B cell (primary cell): Measurements from ENCODE around the gene CYB561D1. TPM values are rescaled to one million over a fixed set of nuclear protein-coding genes. Genes with fewer than 3 reads are reported as not detected.

Source experiments
- ATAC-seq: fragments of 200-7000 bp; cut with Tn5 transposase; one replicate; pipeline ENCODE4 v1.10.0; 2021; ENCODE audit warnings: low read depth, mild to moderate bottlenecking, moderate number of reproducible peaks, moderate library complexity
- CTCF ChIA-PET: fragments of 350-600 bp; sonication (Branson Sonifier 250); formaldehyde crosslinking; loops from one replicate; lab custom pipeline; 2021; ENCODE audit warnings: antibody characterized with exemption, inconsistent platforms; lab: Charles Lee
- POLR2A ChIA-PET: fragments of 350-600 bp; sonication (Branson Sonifier 250); formaldehyde crosslinking; loops from one replicate; lab custom pipeline; 2021; ENCODE audit warnings: antibody characterized with exemption; lab: Charles Lee
- DNase-seq: peaks from one replicate; pipeline ENCODE4 v3.0.0; 2013
- H2AFZ ChIP-seq: 2 replicates; pipeline ENCODE4 v1.6.1; 2012; ENCODE audit warnings: mild to moderate bottlenecking, low read depth, low read length; ENCODE audit not compliant: insufficient read depth, poor library complexity, severe bottlenecking
- H3K27ac ChIP-seq, 2 donors: 1 replicate in 1 of 2; 2 replicates in 1 of 2; pipeline ENCODE4 v1.5.1; 2012 to 2013; ENCODE audit warnings: low read length in 2 of 2, mild to moderate bottlenecking in 2 of 2, moderate library complexity in 1 of 2
- H3K27me3 ChIP-seq, 4 experiments: fragments of 200-600 bp in 1 of 4; sonication (generic) in 1 of 4; replicated peaks in 1 of 4; 1 replicate in 2 of 4; 2 replicates in 2 of 4; pipeline versions ENCODE4 v1.6.1 to v1.7.0; 2013 to 2016; ENCODE audit warnings: low read length in 3 of 4, mild to moderate bottlenecking in 2 of 4, mixed read lengths in 1 of 4, moderate library complexity in 1 of 4; ENCODE audit not compliant: insufficient read depth in 4 of 4, control insufficient read depth in 3 of 4; ENCODE audit errors: control extremely low read depth in 1 of 4
- H3K36me3 ChIP-seq, 2 experiments: replicated peaks in 1 of 2; 1 replicate in 1 of 2; 2 replicates in 1 of 2; pipeline versions ENCODE4 v1.6.1 to v1.7.1; 2013; ENCODE audit warnings: low read length in 1 of 2; ENCODE audit not compliant: insufficient read depth in 2 of 2, control insufficient read depth in 1 of 2; ENCODE audit errors: control extremely low read depth in 1 of 2, extremely low read depth in 1 of 2
- H3K4me1 ChIP-seq, 2 donors: fragments of 200-600 bp in 1 of 2; sonication (generic) in 1 of 2; 1 replicate in 1 of 2; 2 replicates in 1 of 2; pipeline versions ENCODE4 v1.5.1 to v1.6.1; 2013 to 2017; ENCODE audit warnings: low read length in 2 of 2; ENCODE audit not compliant: control insufficient read depth in 2 of 2, insufficient read depth in 2 of 2
- H3K4me2 ChIP-seq: replicated peaks from 2 replicates; pipeline ENCODE3; 2012; ENCODE audit warnings: mild to moderate bottlenecking, low read depth, low read length; ENCODE audit not compliant: poor library complexity, severe bottlenecking
- H3K4me3 ChIP-seq, 5 experiments: fragments of 200-600 bp in 1 of 5; sonication (generic) in 1 of 5; 1 replicate in 3 of 5; 2 replicates in 2 of 5; pipeline versions ENCODE4 v1.5.1 to v1.7.0; 2011 to 2016; ENCODE audit warnings: low read length in 4 of 5, mild to moderate bottlenecking in 4 of 5, low read depth in 2 of 5, control low read depth in 1 of 5, moderate library complexity in 1 of 5; ENCODE audit not compliant: insufficient read depth in 1 of 5; ENCODE audit errors: control extremely low read depth in 1 of 5, extremely low read depth in 1 of 5
- H3K79me2 ChIP-seq: fragments of 200-600 bp; sonication (generic); one replicate; pipeline ENCODE4 v1.6.0; 2016; ENCODE audit warnings: low read length; ENCODE audit not compliant: control insufficient read depth, insufficient read depth
- H3K9ac ChIP-seq: fragments of 200-600 bp; sonication (generic); 2 replicates; pipeline ENCODE4 v1.6.1; 2017; ENCODE audit warnings: mild to moderate bottlenecking, low read length, moderate library complexity
- H3K9me3 ChIP-seq, 3 donors: one replicate each; pipeline versions ENCODE4 v1.6.1 to v1.7.1; 2013; ENCODE audit warnings: low read length in 2 of 3; ENCODE audit not compliant: control insufficient read depth in 2 of 3, insufficient read depth in 1 of 3; ENCODE audit errors: control extremely low read depth in 1 of 3
- H4K20me1 ChIP-seq: 2 replicates; pipeline ENCODE4 v1.6.0; 2012; ENCODE audit warnings: mild to moderate bottlenecking, low read length; ENCODE audit not compliant: insufficient read depth, control insufficient read depth, poor library complexity, severe bottlenecking
- H3K27ac Mint-ChIP-seq: one replicate; pipeline ENCODE4 v1.8.0; 2021; ENCODE audit warnings: mixed read lengths
- H3K27me3 Mint-ChIP-seq: one replicate; pipeline ENCODE4 v1.8.0; 2021; ENCODE audit warnings: mixed read lengths
- H3K4me1 Mint-ChIP-seq: one replicate; pipeline ENCODE4 v1.8.0; 2021; ENCODE audit warnings: mixed read lengths
- H3K4me3 Mint-ChIP-seq: one replicate; pipeline ENCODE4 v1.8.0; 2021; ENCODE audit warnings: mixed read lengths
- H3K9me3 Mint-ChIP-seq: one replicate; pipeline ENCODE4 v1.8.0; 2022; ENCODE audit warnings: mixed read lengths; ENCODE audit not compliant: insufficient read depth
- CTCF ChIP-seq: fragments of 200-600 bp; IDR thresholded peaks from one replicate; pipeline ENCODE4 v1.8.0; 2022; ENCODE audit warnings: antibody characterized with exemption, mild to moderate bottlenecking
- EZH2 ChIP-seq: IDR thresholded peaks from 2 replicates; pipeline ENCODE4 v1.6.1; 2012; ENCODE audit warnings: borderline replicate concordance, low read depth, mild to moderate bottlenecking, moderate library complexity, low read length; ENCODE audit not compliant: insufficient read depth, poor library complexity, severe bottlenecking
- WGBS: methylation state at CpG from one replicate; pipeline ENCODE4 v1.1.5; 2013; ENCODE audit warnings: missing lambda C conversion rate; ENCODE audit not compliant: insufficient coverage; 5-methylcytosine and 5-hydroxymethylcytosine counted together
- intact Hi-C: fragments of 100-400 bp; cut with micrococcal nuclease; formaldehyde crosslinking; loops from one replicate; pipeline ENCODE4 v1.10.0; 2022
- polyA plus RNA-seq: library from polyadenylated mRNA; depleted of rRNA; stranded (reverse); fragments of >200 nt; gene quantifications from 2 replicates; pipeline ENCODE4 v1.2.3, GENCODE V29; 2012
- total RNA-seq, 2 donors: library from RNA; stranded (reverse); fragments of 120-200 nt in 1 of 2; gene quantifications; 1 replicate in 1 of 2; 2 replicates in 1 of 2; pipeline versions ENCODE4 v1.2.3 to v1.2.4, GENCODE V29; 2013 to 2022

CYB561D1 gene
- total and polyA plus RNA-seq, 2 donors (not counting 1 experiment from before 2014, with no cell fraction given) = 16.1 to 28.0 TPM

DNA sequence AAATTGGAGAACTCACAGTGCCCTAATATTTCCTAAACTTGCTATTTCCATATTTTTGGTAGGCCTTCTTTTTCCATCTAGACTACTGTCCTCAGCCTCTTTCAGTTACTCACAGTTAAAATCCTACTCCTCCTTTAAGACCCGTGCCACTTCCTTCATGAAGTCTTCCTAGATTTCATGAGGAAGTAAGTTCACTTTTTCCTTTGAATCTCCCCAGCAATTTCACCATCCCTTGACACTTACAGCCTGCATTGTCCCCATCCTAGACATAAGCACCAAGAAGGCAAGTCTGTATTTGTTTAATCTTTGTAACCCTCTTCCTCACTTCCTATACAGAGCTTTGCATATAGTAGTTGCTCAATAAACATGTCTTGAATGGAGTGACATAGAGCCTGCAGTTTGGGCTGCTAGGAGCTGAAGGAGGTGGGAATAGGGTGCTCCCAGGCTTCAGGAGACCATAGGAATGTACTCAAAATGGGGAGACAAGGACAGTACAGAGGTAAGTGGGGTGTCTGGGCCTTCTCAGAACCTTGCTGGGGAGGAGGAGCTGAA is 40.5 kb downstream of the CYB561D1 start:
- ATAC-seq (no peak), DNase-seq (no peak)
- Mint-ChIP-seq H3K27ac (no peak overlapping the region), H3K4me1 (peaks cover 11% of the 10 kb centered on the region), H3K9me3 (no peaks in the 10 kb centered on the region), H3K4me3 (no peak overlapping the region), H3K27me3 (no peaks in the 10 kb centered on the region)
- intact Hi-C loops = no loop called here
- Histone ChIP-seq H3K9me3 (no peaks in the 10 kb centered on the region), H3K79me2 (no peaks in the 10 kb centered on the region), H4K20me1 (no peaks in the 10 kb centered on the region), H3K36me3 (no peaks in the 10 kb centered on the region), H3K4me2 (no peak overlapping the region), H3K9ac (no peak overlapping the region), H3K27ac (no peak overlapping the region), H2AFZ (no peak overlapping the region), H3K27me3 (no peaks in the 10 kb centered on the region), H3K4me3 (no peak overlapping the region), H3K4me1 (peaks cover 4 to 11% of the 10 kb centered on the region in 2 donors)
- CTCF ChIA-PET = interaction anchor here (1.1 to 21.6 kb wide), 9 partner anchors 12 to 450 kb away, joined by 3 to 926 read pairs (median 4); partner anchors contain the start of genes AHCYL1, AMIGO1, ATXN7L2 and CYB561D1
- WGBS = no CpG with 5 or more reads among the region's 1 CpG
- TF ChIP-seq EZH2 = no peak
- POLR2A ChIA-PET = no interaction called here

DNA sequence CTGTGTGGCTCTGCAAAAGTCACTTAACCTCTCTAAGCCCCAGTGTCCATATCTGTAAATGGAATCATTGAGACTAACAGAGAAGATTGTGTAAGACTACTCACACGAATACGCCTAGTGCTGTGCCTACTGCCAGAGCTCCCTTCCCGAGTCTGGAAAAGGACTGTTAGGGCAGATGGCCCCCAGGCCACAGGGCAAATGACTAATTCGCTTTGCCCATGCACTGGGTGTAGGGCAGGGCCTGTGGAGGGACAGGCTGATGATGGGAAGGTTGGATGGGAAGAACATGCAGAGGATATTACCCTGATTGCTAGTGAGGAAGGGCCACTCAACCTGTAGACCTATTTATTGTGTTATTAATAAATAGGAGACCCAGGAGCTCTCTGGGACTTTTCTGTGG is 41.6 kb downstream of the CYB561D1 start:
- H3K27me3 Mint-ChIP-seq = no peaks in the 10 kb centered on the region
- intact Hi-C loops = no loop called here
- peaks cover 11% of the 10 kb centered on the region for H3K4me1 Mint-ChIP-seq

More for the DNA sequence above, 41.6 kb downstream of the CYB561D1 start:
- ATAC-seq = no peak
- H3K36me3 ChIP-seq = no peaks in the 10 kb centered on the region
- ChIA-PET POLR2A (no interaction called here), CTCF (interaction anchor here (1.1 to 21.6 kb wide), 8 partner anchors 10 to 449 kb away, joined by 3 to 926 read pairs (median 4); partner anchors contain the start of genes AHCYL1, AMIGO1, ATXN7L2 and CYB561D1)
- no peaks in the 10 kb centered on the region for H4K20me1 ChIP-seq
- Mint-ChIP-seq H3K27ac (no peak overlapping the region), H3K4me3 (no peak overlapping the region), H3K9me3 (no peaks in the 10 kb centered on the region)
- H3K4me1 ChIP-seq = peaks cover 4 to 11% of the 10 kb centered on the region in 2 donors
- H2AFZ ChIP-seq = no peak overlapping the region
- no peak for DNase-seq
- no peak overlapping the region for H3K27ac ChIP-seq
- H3K4me2 ChIP-seq = no peak overlapping the region
- TF ChIP-seq CTCF (no peak), EZH2 (no peak)
- no peaks in the 10 kb centered on the region for H3K9me3 ChIP-seq
- no peaks in the 10 kb centered on the region for H3K27me3 ChIP-seq
- 96% methylated on average over 4 of the region's 4 CpGs for WGBS
- no peak overlapping the region for H3K9ac ChIP-seq
- H3K79me2 ChIP-seq = no peaks in the 10 kb centered on the region
- H3K4me3 ChIP-seq = no peak overlapping the region
